ENCODE data around the gene TRIM63. TPM values are rescaled to one million over a fixed set of nuclear protein-coding genes. Genes with fewer than 3 reads are reported as not detected.

TRIM63 gene
- total and polyA plus RNA-seq, 2 donors (not counting 1 experiment from before 2014, with no cell fraction given): not detected

- no peak overlapping the region for H3K4me3 Mint-ChIP-seq
- Histone ChIP-seq H3K4me2 (replicated peaks; ENCODE audit: low read depth, low read length, poor library complexity, severe bottlenecking) (no peak overlapping the region), H3K9ac (ENCODE audit: low read length) (no peak overlapping the region), H3K27me3 (replicated peaks in 1 of 4; ENCODE audit: control extremely low read depth in 1 of 4, control insufficient read depth in 3 of 4, insufficient read depth in 4 of 4, low read length in 3 of 4) (peaks cover 0 to 3% (median under 1%) of the 10 kb centered on the region in 4 experiments), H3K9me3 (ENCODE audit: control extremely low read depth in 1 of 3, control insufficient read depth in 2 of 3, insufficient read depth in 1 of 3, low read length in 2 of 3) (no peaks in the 10 kb centered on the region), H2AFZ (ENCODE audit: insufficient read depth, low read depth, low read length, poor library complexity, severe bottlenecking) (no peak overlapping the region), H4K20me1 (ENCODE audit: control insufficient read depth, insufficient read depth, low read length, poor library complexity, severe bottlenecking) (no peaks in the 10 kb centered on the region), H3K36me3 (replicated peaks in 1 of 2; ENCODE audit: control extremely low read depth in 1 of 2, control insufficient read depth in 1 of 2, extremely low read depth in 1 of 2, insufficient read depth in 2 of 2, low read length in 1 of 2) (no peaks in the 10 kb centered on the region), H3K79me2 (ENCODE audit: control insufficient read depth, insufficient read depth, low read length) (no peaks in the 10 kb centered on the region), H3K27ac (ENCODE audit: low read length in 2 of 2) (no peak overlapping the region), H3K4me3 (ENCODE audit: control extremely low read depth in 1 of 5, extremely low read depth in 1 of 5, insufficient read depth in 1 of 5, low read depth in 2 of 5, low read length in 4 of 5) (no peak overlapping the region), H3K4me1 (ENCODE audit: control insufficient read depth in 2 of 2, insufficient read depth in 2 of 2, low read length in 2 of 2) (no peaks in the 10 kb centered on the region)
- ATAC-seq (ENCODE audit: low read depth): no peak
- WGBS (ENCODE audit: insufficient coverage): 98% methylated on average over 5 of the region's 6 CpGs
- POLR2A ChIA-PET: no interaction called here
- no peaks in the 10 kb centered on the region for H3K9me3 Mint-ChIP-seq (ENCODE audit: insufficient read depth)
- DNase-seq: no peak
- peaks cover 28% of the 10 kb centered on the region for H3K27me3 Mint-ChIP-seq
- H3K27ac Mint-ChIP-seq: no peak overlapping the region
- CTCF ChIA-PET: no interaction called here
- intact Hi-C loops (cut with micrococcal nuclease): no loop called here
- TF ChIP-seq EZH2 (IDR thresholded peaks at IDR 0.05; ENCODE audit: borderline replicate concordance, insufficient read depth, low read depth, low read length, poor library complexity, severe bottlenecking): no peak
- TF ChIP-seq CTCF (IDR thresholded peaks at IDR 0.05): no peak
- no peaks in the 10 kb centered on the region for H3K4me1 Mint-ChIP-seq
These were observed 3.5 kb upstream of the TRIM63 start for GRCh38 chr1:26070963-26071342.

GRCh38 chr1:26070296-26070962 is 3.0 kb upstream of the TRIM63 start:
- Histone ChIP-seq H3K79me2 (ENCODE audit: control insufficient read depth, insufficient read depth, low read length) (no peaks in the 10 kb centered on the region), H3K27me3 (replicated peaks in 1 of 4; ENCODE audit: control extremely low read depth in 1 of 4, control insufficient read depth in 3 of 4, insufficient read depth in 4 of 4, low read length in 3 of 4) (peaks cover 0 to 3% (median 0%) of the 10 kb centered on the region in 4 experiments), H3K4me1 (ENCODE audit: control insufficient read depth in 2 of 2, insufficient read depth in 2 of 2, low read length in 2 of 2) (no peaks in the 10 kb centered on the region), H3K27ac (ENCODE audit: low read length in 2 of 2) (no peak overlapping the region), H3K9ac (ENCODE audit: low read length) (no peak overlapping the region), H4K20me1 (ENCODE audit: control insufficient read depth, insufficient read depth, low read length, poor library complexity, severe bottlenecking) (no peaks in the 10 kb centered on the region), H2AFZ (ENCODE audit: insufficient read depth, low read depth, low read length, poor library complexity, severe bottlenecking) (no peak overlapping the region), H3K36me3 (replicated peaks in 1 of 2; ENCODE audit: control extremely low read depth in 1 of 2, control insufficient read depth in 1 of 2, extremely low read depth in 1 of 2, insufficient read depth in 2 of 2, low read length in 1 of 2) (no peaks in the 10 kb centered on the region), H3K4me2 (replicated peaks; ENCODE audit: low read depth, low read length, poor library complexity, severe bottlenecking) (no peak overlapping the region), H3K4me3 (ENCODE audit: control extremely low read depth in 1 of 5, extremely low read depth in 1 of 5, insufficient read depth in 1 of 5, low read depth in 2 of 5, low read length in 4 of 5) (no peak overlapping the region), H3K9me3 (ENCODE audit: control extremely low read depth in 1 of 3, control insufficient read depth in 2 of 3, insufficient read depth in 1 of 3, low read length in 2 of 3) (no peaks in the 10 kb centered on the region)
- TF ChIP-seq EZH2 (IDR thresholded peaks at IDR 0.05; ENCODE audit: borderline replicate concordance, insufficient read depth, low read depth, low read length, poor library complexity, severe bottlenecking) (no peak), CTCF (IDR thresholded peaks at IDR 0.05) (no peak)
- intact Hi-C loops (cut with micrococcal nuclease): no loop called here
- DNase-seq (no peak), ATAC-seq (ENCODE audit: low read depth) (no peak)
- POLR2A ChIA-PET: no interaction called here
- H3K27me3 Mint-ChIP-seq: peaks cover 28% of the 10 kb centered on the region
- CTCF ChIA-PET: no interaction called here
- no peak overlapping the region for H3K4me3 Mint-ChIP-seq
- WGBS (ENCODE audit: insufficient coverage): 100% methylated on average over 2 of the region's 4 CpGs
- no peaks in the 10 kb centered on the region for H3K9me3 Mint-ChIP-seq (ENCODE audit: insufficient read depth)
- no peaks in the 10 kb centered on the region for H3K4me1 Mint-ChIP-seq
- H3K27ac Mint-ChIP-seq: no peak overlapping the region

Measured in B cell (primary cell).